Endothelial cell of umbilical vein (primary cell): ENCODE data around the gene RPUSD4. TPM values are rescaled to one million over a fixed set of nuclear protein-coding genes. Genes with fewer than 3 reads are reported as not detected.

ENCODE experiments used
- BruUV-seq: library from RNA; stranded (reverse); fragments of 400-500 nt; replicated peaks from 2 replicates; lab custom pipeline; 2021; lab: Mats Ljungman, UMichigan
- CTCF ChIA-PET: fragments of 300-600, 350-600 bp; sonication (Branson Sonifier 250); formaldehyde crosslinking; loops from one replicate; lab custom pipeline; 2021; ENCODE audit warnings: antibody characterized with exemption, inconsistent platforms; lab: Charles Lee
- POLR2A ChIA-PET: fragments of 300-600, 350-600 bp; sonication (Branson Sonifier 250); formaldehyde crosslinking; loops from one replicate; lab custom pipeline; 2021; ENCODE audit warnings: antibody characterized with exemption, inconsistent platforms; lab: Charles Lee
- DNase-seq: peaks from one replicate; pipeline ENCODE4 v3.0.0-alpha.2; 2011; ENCODE audit warnings: low read depth, low spot score
- FAIRE-seq: peaks from 2 replicates; lab custom pipeline; 2011; peaks lifted over from hg19 to GRCh38; lab: Jason Lieb, UNC
- H2AFZ ChIP-seq: 2 replicates; pipeline ENCODE4 v1.6.0; 2012; ENCODE audit warnings: low read depth, low read length, control low read depth, inconsistent platforms
- H3K27ac ChIP-seq: 2 replicates; pipeline ENCODE4 v1.5.1; 2011; ENCODE audit warnings: low read depth, mild to moderate bottlenecking, control low read depth, low read length, moderate library complexity; ENCODE audit not compliant: insufficient read depth
- H3K27me3 ChIP-seq, 2 experiments: 2 replicates each; pipeline versions ENCODE4 v1.6.0 to v1.6.1; 2011; ENCODE audit warnings: low read length in 2 of 2, mixed read lengths in 1 of 2; ENCODE audit not compliant: control insufficient read depth in 2 of 2, insufficient read depth in 2 of 2
- H3K36me3 ChIP-seq, 2 experiments: 2 replicates in 1 of 2; 3 replicates in 1 of 2; pipeline ENCODE4 v1.5.1; 2011; ENCODE audit warnings: low read length in 2 of 2, mild to moderate bottlenecking in 1 of 2, moderate library complexity in 1 of 2; ENCODE audit not compliant: control insufficient read depth in 2 of 2, insufficient read depth in 2 of 2; ENCODE audit errors: extremely low read depth in 1 of 2
- H3K4me1 ChIP-seq: 3 replicates; pipeline ENCODE4 v1.5.1; 2011; ENCODE audit warnings: mild to moderate bottlenecking, low read length; ENCODE audit not compliant: control insufficient read depth, insufficient read depth; ENCODE audit errors: extremely low read depth
- H3K4me2 ChIP-seq: 2 replicates; pipeline ENCODE4 v1.6.1; 2011; ENCODE audit warnings: low read length, control low read depth, mixed read lengths; ENCODE audit not compliant: insufficient read depth
- H3K4me3 ChIP-seq, 3 experiments: fragments of 200-600 bp in 1 of 3; sonication (generic), shearing (Covaris generic) in 1 of 3; replicated peaks in 1 of 3; 2 replicates each; pipeline ENCODE4 v1.5.1; 2011 to 2016; ENCODE audit warnings: control low read depth in 3 of 3, low read length in 3 of 3, mild to moderate bottlenecking in 2 of 3, inconsistent platforms in 1 of 3, low read depth in 1 of 3, moderate library complexity in 1 of 3; ENCODE audit not compliant: insufficient read depth in 1 of 3
- H3K79me2 ChIP-seq: 2 replicates; pipeline ENCODE4 v1.6.0; 2012; ENCODE audit warnings: low read length, inconsistent platforms; ENCODE audit not compliant: control insufficient read depth, insufficient read depth
- H3K9ac ChIP-seq: replicated peaks from 2 replicates; pipeline ENCODE3; 2011; ENCODE audit warnings: low read length, control low read depth; ENCODE audit not compliant: insufficient read depth; ENCODE audit errors: extremely low read depth
- H3K9me1 ChIP-seq: replicated peaks from 3 replicates; pipeline ENCODE4 v1.6.0; 2011; ENCODE audit warnings: mild to moderate bottlenecking, low read length; ENCODE audit not compliant: control insufficient read depth, insufficient read depth; ENCODE audit errors: extremely low read depth
- H3K9me3 ChIP-seq: replicated peaks from 2 replicates; pipeline ENCODE4 v1.5.1; 2012; ENCODE audit warnings: low read length, inconsistent platforms; ENCODE audit not compliant: control insufficient read depth, insufficient read depth
- H4K20me1 ChIP-seq: replicated peaks from 2 replicates; pipeline ENCODE3; 2011; ENCODE audit warnings: mild to moderate bottlenecking, low read length; ENCODE audit not compliant: control insufficient read depth, insufficient read depth; ENCODE audit errors: extremely low read depth
- EZH2 ChIP-seq: IDR thresholded peaks from 2 replicates; pipeline ENCODE4 v1.6.1; 2012; ENCODE audit warnings: borderline replicate concordance, low read depth, mild to moderate bottlenecking, moderate library complexity, low read length, inconsistent platforms; ENCODE audit not compliant: severe bottlenecking
- FOS ChIP-seq: IDR thresholded peaks from 2 replicates; pipeline ENCODE4 v1.6.1; 2011; ENCODE audit warnings: mild to moderate bottlenecking, low read length, moderate library complexity, borderline replicate concordance; ENCODE audit not compliant: insufficient read depth
- GATA2 ChIP-seq: IDR thresholded peaks from 2 replicates; pipeline ENCODE4 v1.7.0; 2011; ENCODE audit warnings: low read depth, mild to moderate bottlenecking, moderate library complexity, mixed read lengths, low read length; ENCODE audit not compliant: insufficient read length, insufficient read depth
- JUN ChIP-seq: IDR thresholded peaks from 2 replicates; pipeline ENCODE4 v1.6.1; 2011; ENCODE audit warnings: borderline replicate concordance, low read depth; ENCODE audit not compliant: insufficient read length, insufficient read depth
- POLR2A ChIP-seq: IDR thresholded peaks from 2 replicates; pipeline ENCODE4 v1.6.1; 2012; ENCODE audit warnings: low read depth, mild to moderate bottlenecking, control low read depth, low read length
- POLR2AphosphoS5 ChIP-seq: IDR thresholded peaks from 2 replicates; pipeline ENCODE4 v1.6.1; 2012; ENCODE audit warnings: low read depth, mild to moderate bottlenecking, control low read depth, low read length, moderate library complexity; ENCODE audit not compliant: insufficient read depth
- dilution Hi-C: fragments of 300-500 bp; cut with MboI; formaldehyde crosslinking; loops from one replicate; pipeline ENCODE4 v1.15.0; 2019; ENCODE audit warnings: low sequenced_read_pairs; ENCODE audit not compliant: extremely low pct_ligation_motif_present
- intact Hi-C: fragments of 100-400 bp; cut with micrococcal nuclease; formaldehyde crosslinking; loops from one replicate; pipeline ENCODE4 v1.10.0; 2022
- polyA plus RNA-seq, 4 experiments: library from polyadenylated mRNA; depleted of rRNA in 3 of 4; stranded (reverse) in 3 of 4; unstranded in 1 of 4; fragments of >200 nt; gene quantifications; 2 replicates each; pipeline versions ENCODE4 v1.2.1 to v1.2.3, GENCODE V29; 2011 to 2012; ENCODE audit warnings: missing spikeins in 1 of 4
- total RNA-seq: library from RNA; stranded (reverse); gene quantifications from 2 replicates; pipeline ENCODE4 v1.2.3, GENCODE V29; 2021
- TF ChIP-seq, protein P1 (sequence below): IDR thresholded peaks from 2 replicates; pipeline ENCODE4 v1.6.1; 2011; ENCODE audit not compliant: insufficient read depth, insufficient read length

Gene RPUSD4
- total and polyA plus RNA-seq, 2 donors (not counting 3 experiments of a cell fraction or from before 2014, with no cell fraction given) = 37.8 to 40.8 TPM

DNA sequence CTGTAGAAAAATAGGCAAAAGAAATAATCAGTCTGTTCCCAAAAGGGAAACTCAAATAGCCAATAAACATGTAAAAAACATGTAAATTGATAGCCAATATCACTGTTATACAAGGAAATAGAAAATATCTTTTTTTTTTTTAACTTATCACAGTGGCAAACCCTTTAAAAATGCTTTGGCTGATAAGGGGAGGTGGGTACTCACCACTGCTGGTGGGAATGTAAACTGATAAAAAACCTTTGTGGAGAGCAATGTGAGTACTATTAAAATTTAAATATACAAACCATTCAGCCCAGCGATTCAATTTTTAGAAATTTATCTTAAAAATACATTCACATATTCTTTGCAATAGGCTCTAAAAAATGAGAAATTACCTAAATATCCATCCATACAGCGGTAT is 3.6 kb downstream of the RPUSD4 start:
- TF ChIP-seq EZH2 (no peak), FOS (no peak), POLR2A (no peak), POLR2AphosphoS5 (no peak), GATA2 (no peak), JUN (no peak)
- Histone ChIP-seq H3K9me1 (no peaks in the 10 kb centered on the region), H2AFZ (no peak overlapping the region), H3K36me3 (peaks cover 4 to 17% of the 10 kb centered on the region in 2 experiments), H3K4me3 (no peak overlapping the region), H3K27ac (no peak overlapping the region), H3K27me3 (no peaks in the 10 kb centered on the region), H3K9ac (no peak overlapping the region), H3K9me3 (no peaks in the 10 kb centered on the region), H4K20me1 (no peaks in the 10 kb centered on the region), H3K4me2 (no peak overlapping the region), H3K4me1 (peaks cover 8% of the 10 kb centered on the region), H3K79me2 (peaks cover 22% of the 10 kb centered on the region)
- CTCF ChIA-PET = no interaction called here
- FAIRE-seq = no peak
- no TSS peak for BruUV-seq
- POLR2A ChIA-PET = no interaction called here
- no peak for DNase-seq
- dilution Hi-C loops (no loop called here), intact Hi-C loops (no loop called here)

DNA sequence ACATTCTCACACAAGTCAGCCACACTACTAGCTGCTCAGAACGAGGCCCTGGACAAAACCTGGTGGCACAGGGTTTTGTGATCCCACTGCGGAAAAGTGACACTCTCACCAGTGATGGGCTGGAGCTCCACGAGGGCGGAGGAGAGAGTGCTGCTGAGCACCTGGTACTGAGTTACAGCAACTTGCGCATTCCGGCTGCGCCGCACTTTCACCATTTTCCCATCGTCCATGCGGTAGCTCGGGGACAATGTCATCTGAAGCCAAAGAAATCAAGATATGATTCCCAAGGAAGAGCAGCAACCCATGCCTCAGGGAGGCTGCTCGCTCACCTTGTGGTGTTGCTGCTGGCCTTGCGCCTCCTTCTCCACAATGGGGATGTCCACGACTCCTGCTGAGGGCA is 6.1 kb downstream of the RPUSD4 start:
- H3K4me1 ChIP-seq = no peaks in the 10 kb centered on the region
- no peak overlapping the region for H3K4me2 ChIP-seq
- no peak overlapping the region for H2AFZ ChIP-seq
- no peak overlapping the region for H3K4me3 ChIP-seq
- no peak overlapping the region for H3K9ac ChIP-seq
- intact Hi-C loops = no loop called here
- H3K79me2 ChIP-seq = peaks cover 4% of the 10 kb centered on the region
- dilution Hi-C loops = no loop called here
- no peaks in the 10 kb centered on the region for H3K27me3 ChIP-seq
- TF ChIP-seq, protein P1, sequence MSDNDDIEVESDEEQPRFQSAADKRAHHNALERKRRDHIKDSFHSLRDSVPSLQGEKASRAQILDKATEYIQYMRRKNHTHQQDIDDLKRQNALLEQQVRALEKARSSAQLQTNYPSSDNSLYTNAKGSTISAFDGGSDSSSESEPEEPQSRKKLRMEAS = no peak
- TF ChIP-seq POLR2AphosphoS5 (no peak), JUN (no peak), EZH2 (no peak)
- no peak overlapping the region for H3K27ac ChIP-seq
- no peaks in the 10 kb centered on the region for H4K20me1 ChIP-seq
- ChIA-PET CTCF (no interaction called here), POLR2A (no interaction called here)
- peaks cover 4 to 26% of the 10 kb centered on the region in 2 experiments for H3K36me3 ChIP-seq
- FAIRE-seq (no peak), DNase-seq (no peak)
- no peaks in the 10 kb centered on the region for H3K9me1 ChIP-seq
- BruUV-seq = no TSS peak
- no peaks in the 10 kb centered on the region for H3K9me3 ChIP-seq
